ENCODE data around the gene CARD19.
A peak's percentile ranks its signal among the peaks of the same experiment; 100 is the strongest.

CARD19 gene

DNA sequence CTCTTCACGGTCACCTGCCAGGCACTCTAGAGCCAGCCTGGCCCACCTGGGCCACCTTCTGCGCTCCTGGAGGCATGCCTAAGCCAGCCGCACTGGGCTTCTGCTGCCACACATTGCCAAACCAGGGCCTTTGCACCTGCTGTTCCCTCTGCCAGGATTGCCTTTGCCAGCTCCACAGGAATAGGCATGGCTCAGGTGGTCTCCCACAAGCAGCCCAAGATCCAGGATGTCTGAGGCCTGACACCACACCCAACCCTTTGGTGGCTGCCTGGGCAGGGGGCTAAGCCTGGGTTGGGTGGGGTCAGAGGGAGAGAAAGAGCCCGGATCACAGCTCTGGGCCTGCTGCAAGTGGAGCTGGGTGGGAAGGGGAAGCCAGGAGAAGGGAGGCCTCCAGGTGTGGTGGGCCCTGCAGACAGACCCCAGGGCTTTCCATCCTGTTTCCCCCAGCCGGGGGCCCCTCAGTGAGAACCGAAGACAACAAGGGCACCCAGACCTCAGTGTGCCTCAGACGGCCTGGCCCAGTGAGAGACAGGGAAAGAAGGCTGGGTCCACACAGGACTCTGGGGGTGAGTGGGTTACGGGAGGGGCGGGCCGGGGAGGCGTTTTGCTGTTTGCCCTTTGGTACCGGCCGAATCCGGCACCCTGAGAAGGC, 38.2 kb upstream of the CARD19 start:
- DNase-seq (ENCODE audit: insufficient read length) (no peak), FAIRE-seq (no peak)
- TF ChIP-seq POLR2AphosphoS5 (IDR thresholded peaks at IDR 0.05; ENCODE audit: low read depth, low read length) = no peak

- TF ChIP-seq POLR2A (IDR thresholded peaks at IDR 0.05; ENCODE audit: low read depth, low read length) (peak; percentile 42; the same call in 1 of the 2 replicates), TAF1 (IDR thresholded peaks at IDR 0.05; ENCODE audit: borderline replicate concordance, low read depth, low read length) (no peak), POLR2AphosphoS5 (IDR thresholded peaks at IDR 0.05; ENCODE audit: low read depth, low read length) (no peak)
- peak; percentile 74 for DNase-seq (ENCODE audit: insufficient read length)
- FAIRE-seq = peak; percentile 80
Measured at GRCh38 chr9:93058355-93059010, 37.5 kb upstream of the CARD19 start, which contains the start of gene SUSD3. TSS of gene SUSD3 (plus strand) at chr9:93058701. CDS start at chr9:93058743, 42 bp downstream.

GRCh38 chr9:93059011-93059714, 36.9 kb upstream of the CARD19 start:
- no peak for DNase-seq (ENCODE audit: insufficient read length)
- no peak for TF ChIP-seq POLR2AphosphoS5 (IDR thresholded peaks at IDR 0.05; ENCODE audit: low read depth, low read length)
- no peak for TF ChIP-seq TAF1 (IDR thresholded peaks at IDR 0.05; ENCODE audit: borderline replicate concordance, low read depth, low read length)
- TF ChIP-seq POLR2A (IDR thresholded peaks at IDR 0.05; ENCODE audit: low read depth, low read length) = no peak
- peak; percentile 70 for FAIRE-seq

GRCh38 chr9:93059715-93060578, 36.1 kb upstream of the CARD19 start:
- FAIRE-seq (peak; percentile 79), DNase-seq (ENCODE audit: insufficient read length) (no peak)
- TF ChIP-seq POLR2A (IDR thresholded peaks at IDR 0.05; ENCODE audit: low read depth, low read length) (no peak), POLR2AphosphoS5 (IDR thresholded peaks at IDR 0.05; ENCODE audit: low read depth, low read length) (no peak), TAF1 (IDR thresholded peaks at IDR 0.05; ENCODE audit: borderline replicate concordance, low read depth, low read length) (no peak)

DNA sequence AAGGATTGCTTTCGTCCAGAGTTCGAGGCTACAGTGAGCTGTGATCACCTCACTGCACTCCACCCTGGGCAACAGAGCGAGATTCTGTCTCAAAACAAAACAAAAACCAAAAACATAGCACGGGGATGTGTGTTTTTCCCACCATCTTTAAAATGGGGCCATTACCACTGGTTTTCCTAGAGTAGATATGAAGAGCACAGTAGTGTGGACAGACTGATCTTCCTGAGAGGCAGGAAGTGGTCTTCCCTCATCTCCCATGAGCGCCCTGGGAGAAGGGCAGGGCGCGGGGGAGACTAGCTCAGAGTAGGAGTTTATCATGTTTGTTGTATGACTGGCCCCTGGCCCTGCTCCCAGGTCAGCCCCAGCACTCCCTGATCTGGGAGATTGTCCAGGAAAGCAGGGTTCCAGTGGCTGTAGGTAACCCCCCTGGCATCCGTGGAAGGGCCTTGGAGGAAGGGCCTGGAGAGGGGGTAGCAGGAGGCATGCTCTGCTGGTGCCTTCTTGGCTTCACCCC, 35.2 kb upstream of the CARD19 start:
- TF ChIP-seq POLR2A (IDR thresholded peaks at IDR 0.05; ENCODE audit: low read depth, low read length) (no peak), TAF1 (IDR thresholded peaks at IDR 0.05; ENCODE audit: borderline replicate concordance, low read depth, low read length) (no peak), POLR2AphosphoS5 (IDR thresholded peaks at IDR 0.05; ENCODE audit: low read depth, low read length) (no peak)
- DNase-seq (ENCODE audit: insufficient read length) (no peak), FAIRE-seq (peak; percentile 67)

DNA sequence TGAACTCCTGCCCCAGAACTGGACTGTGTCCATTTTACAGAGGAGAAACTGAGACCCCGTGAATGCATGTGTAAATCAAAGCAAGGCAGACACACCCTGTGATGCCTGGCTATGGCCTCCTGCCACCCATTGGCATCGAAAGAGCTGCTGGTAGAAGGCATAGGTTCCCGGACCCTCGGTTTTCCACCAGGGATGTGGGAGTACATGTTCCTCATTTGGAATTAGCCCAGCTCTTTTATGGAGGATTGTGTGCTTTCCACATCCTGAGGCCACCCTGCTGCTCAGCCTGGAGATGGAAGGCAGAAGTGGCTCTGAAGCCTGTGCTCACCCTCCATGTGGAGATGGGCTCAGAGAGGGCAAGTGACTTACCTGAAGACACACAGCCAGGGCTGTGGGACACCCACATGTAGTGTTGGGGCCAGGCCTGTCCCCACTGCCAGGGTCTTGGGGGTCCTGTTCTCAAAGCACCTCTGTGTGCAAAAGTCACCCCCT, 34.7 kb upstream of the CARD19 start:
- FAIRE-seq = no peak
- DNase-seq (ENCODE audit: insufficient read length) = no peak
- TF ChIP-seq TAF1 (IDR thresholded peaks at IDR 0.05; ENCODE audit: borderline replicate concordance, low read depth, low read length) = no peak
- no peak for TF ChIP-seq POLR2AphosphoS5 (IDR thresholded peaks at IDR 0.05; ENCODE audit: low read depth, low read length)
- TF ChIP-seq POLR2A (IDR thresholded peaks at IDR 0.05; ENCODE audit: low read depth, low read length) = no peak

GRCh38 chr9:93061791-93062763, 33.9 kb upstream of the CARD19 start:
- FAIRE-seq (peak; percentile 94), DNase-seq (ENCODE audit: insufficient read length) (peak; percentile 56)
- TF ChIP-seq TAF1 (IDR thresholded peaks at IDR 0.05; ENCODE audit: borderline replicate concordance, low read depth, low read length) (0 out of 2 replicates have a peak, but pooled peaks have one; percentile 17), POLR2AphosphoS5 (IDR thresholded peaks at IDR 0.05; ENCODE audit: low read depth, low read length) (0 out of 2 replicates have a peak, but pooled peaks have one; percentile 49), POLR2A (IDR thresholded peaks at IDR 0.05; ENCODE audit: low read depth, low read length) (no peak)

- FAIRE-seq (peak; percentile 99), DNase-seq (ENCODE audit: insufficient read length) (peak; percentile 88)
- TF ChIP-seq TAF1 (IDR thresholded peaks at IDR 0.05; ENCODE audit: borderline replicate concordance, low read depth, low read length) = 0 out of 2 replicates have a peak, but pooled peaks have one; percentile 20
- peak; percentile 60; the same call in 1 of the 2 replicates for TF ChIP-seq POLR2A (IDR thresholded peaks at IDR 0.05; ENCODE audit: low read depth, low read length)
- TF ChIP-seq POLR2AphosphoS5 (IDR thresholded peaks at IDR 0.05; ENCODE audit: low read depth, low read length) = peak; percentile 76
Measured at GRCh38 chr9:93064392-93065134, 31.5 kb upstream of the CARD19 start.

GRCh38 chr9:93065135-93065720, 30.8 kb upstream of the CARD19 start:
- DNase-seq (ENCODE audit: insufficient read length) = no peak
- FAIRE-seq = no peak
- TF ChIP-seq TAF1 (IDR thresholded peaks at IDR 0.05; ENCODE audit: borderline replicate concordance, low read depth, low read length) (no peak), POLR2AphosphoS5 (IDR thresholded peaks at IDR 0.05; ENCODE audit: low read depth, low read length) (no peak), POLR2A (IDR thresholded peaks at IDR 0.05; ENCODE audit: low read depth, low read length) (no peak)
